Measurements from ENCODE around the gene DDO.

DNA sequence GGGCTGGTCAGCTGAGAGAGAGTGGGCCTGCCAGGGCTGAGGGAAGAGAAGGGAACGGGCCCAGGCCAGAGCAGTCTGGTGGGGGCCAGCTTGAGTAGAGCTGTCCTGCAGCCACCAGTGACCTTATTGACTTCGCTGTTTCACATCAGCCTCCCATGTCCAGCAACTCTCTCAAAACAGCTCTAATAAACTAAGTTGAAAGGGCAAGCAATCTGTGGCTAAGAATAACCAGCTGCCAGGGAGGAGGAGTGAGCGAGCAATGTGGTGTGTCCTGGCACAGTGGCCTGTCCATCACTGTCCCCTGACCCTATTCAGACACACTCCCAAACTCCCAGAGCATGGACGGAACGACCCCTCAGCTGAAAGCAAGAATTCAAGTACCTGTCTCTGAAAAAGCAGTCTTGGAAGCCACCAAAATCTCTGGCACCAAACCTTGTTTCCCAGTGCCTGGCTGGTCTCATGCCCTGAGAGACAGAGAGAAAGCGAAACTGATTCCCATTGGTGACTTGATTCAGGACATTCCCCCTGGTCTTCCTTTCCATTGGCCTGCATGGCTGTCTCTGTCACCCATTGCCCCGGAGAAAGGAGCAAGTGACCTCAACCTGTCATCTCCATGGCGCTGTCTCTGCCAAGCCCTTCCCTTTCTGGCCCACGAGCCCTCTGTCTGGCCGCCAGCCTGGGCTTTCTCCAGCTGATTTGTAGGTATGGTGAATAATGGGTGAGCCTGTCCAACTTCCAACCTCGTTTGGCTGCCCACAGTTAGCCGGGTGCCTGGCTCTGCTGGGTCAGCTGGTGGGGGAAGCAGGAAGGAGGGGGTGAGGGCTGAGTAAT lies at the start of gene DDO:
- TF ChIP-seq, protein P1, sequence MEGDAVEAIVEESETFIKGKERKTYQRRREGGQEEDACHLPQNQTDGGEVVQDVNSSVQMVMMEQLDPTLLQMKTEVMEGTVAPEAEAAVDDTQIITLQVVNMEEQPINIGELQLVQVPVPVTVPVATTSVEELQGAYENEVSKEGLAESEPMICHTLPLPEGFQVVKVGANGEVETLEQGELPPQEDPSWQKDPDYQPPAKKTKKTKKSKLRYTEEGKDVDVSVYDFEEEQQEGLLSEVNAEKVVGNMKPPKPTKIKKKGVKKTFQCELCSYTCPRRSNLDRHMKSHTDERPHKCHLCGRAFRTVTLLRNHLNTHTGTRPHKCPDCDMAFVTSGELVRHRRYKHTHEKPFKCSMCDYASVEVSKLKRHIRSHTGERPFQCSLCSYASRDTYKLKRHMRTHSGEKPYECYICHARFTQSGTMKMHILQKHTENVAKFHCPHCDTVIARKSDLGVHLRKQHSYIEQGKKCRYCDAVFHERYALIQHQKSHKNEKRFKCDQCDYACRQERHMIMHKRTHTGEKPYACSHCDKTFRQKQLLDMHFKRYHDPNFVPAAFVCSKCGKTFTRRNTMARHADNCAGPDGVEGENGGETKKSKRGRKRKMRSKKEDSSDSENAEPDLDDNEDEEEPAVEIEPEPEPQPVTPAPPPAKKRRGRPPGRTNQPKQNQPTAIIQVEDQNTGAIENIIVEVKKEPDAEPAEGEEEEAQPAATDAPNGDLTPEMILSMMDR (IDR thresholded peaks at IDR 0.05) = no peak
- TF ChIP-seq POLR2A (IDR thresholded peaks at IDR 0.05) = no peak

Measured in thyroid gland (tissue), 4 donors.